Stimulated activated naive CD4-positive, alpha-beta T cell treated with Interleukin-2 at 50 U/mL for 16 hours (primary cell): Measurements from ENCODE around the gene SMAD6.

Experiments used
- DNase-seq: peaks from one replicate; lab custom pipeline; 2025; lab: John Stamatoyannopoulos, UW

Gene SMAD6

GRCh38 chr15:66703540-66703941, 1.5 kb downstream of the SMAD6 start:
- no peak for DNase-seq

- no peak for DNase-seq
Observed at GRCh38 chr15:66704019-66704802, 2.2 kb downstream of the SMAD6 start.

GRCh38 chr15:66704803-66705153, 2.7 kb downstream of the SMAD6 start:
- no peak for DNase-seq

GRCh38 chr15:66705277-66706146, 3.5 kb downstream of the SMAD6 start:
- DNase-seq, result no peak

- DNase-seq, result no peak
Observed at GRCh38 chr15:66706225-66706732, 4.2 kb downstream of the SMAD6 start.

GRCh38 chr15:66706840-66707239, 4.8 kb downstream of the SMAD6 start:
- DNase-seq, result no peak

GRCh38 chr15:66707310-66708082, 5.5 kb downstream of the SMAD6 start:
- no peak for DNase-seq

GRCh38 chr15:66708389-66708788, 6.4 kb downstream of the SMAD6 start:
- DNase-seq, result no peak

GRCh38 chr15:66709884-66710283, 7.8 kb downstream of the SMAD6 start:
- DNase-seq, result no peak

- DNase-seq, result no peak
Observed at GRCh38 chr15:66711260-66711659, 9.2 kb downstream of the SMAD6 start.

GRCh38 chr15:66711862-66712261, 9.8 kb downstream of the SMAD6 start:
- DNase-seq, result no peak

- no peak for DNase-seq
Observed at GRCh38 chr15:66713843-66714508, 11.9 kb downstream of the SMAD6 start.

- no peak for DNase-seq
Observed at GRCh38 chr15:66714543-66714981, 12.5 kb downstream of the SMAD6 start.

- no peak for DNase-seq
Observed at GRCh38 chr15:66715181-66715624, 13.2 kb downstream of the SMAD6 start.

- DNase-seq, result no peak
Observed at GRCh38 chr15:66715720-66716655, 14.0 kb downstream of the SMAD6 start.

- no peak for DNase-seq
Observed at GRCh38 chr15:66716656-66717020, 14.6 kb downstream of the SMAD6 start.

- DNase-seq, result no peak
Observed at GRCh38 chr15:66718220-66718988, 16.4 kb downstream of the SMAD6 start.

- DNase-seq, result no peak
Observed at GRCh38 chr15:66719471-66719870, 17.4 kb downstream of the SMAD6 start.

- no peak for DNase-seq
Observed at GRCh38 chr15:66720206-66721010, 18.4 kb downstream of the SMAD6 start.
